Mesenteric fat pad (tissue), 1 donor: Measurements from ENCODE around the gene STN1. TPM values are rescaled to one million over a fixed set of nuclear protein-coding genes. Genes with fewer than 3 reads are reported as not detected.
A peak's percentile ranks its signal among the peaks of the same experiment; 100 is the strongest.

Experiments used
- DNase-seq: peaks from one replicate; pipeline ENCODE4 v3.0.0-alpha.2; 2020; ENCODE audit warnings: low spot score
- total RNA-seq: library from RNA; stranded (reverse); fragmentation: NEBNext Ultra II Directional; extraction: Animal tissue kit (Norgen Biotek cat#: 25700); gene quantifications from one replicate; pipeline ENCODE4 v1.2.1, GENCODE V29; 2021
- donor health status: DM: yes; HTN: yes; CAD: no.

The STN1 gene
- total RNA-seq, 1 donor from 2014 or later: 18.9 TPM

- DNase-seq: no peak
These were observed 56.5 kb downstream of the STN1 start for GRCh38 chr10:103861505-103861904.

- DNase-seq: no peak
These were observed 58.6 kb downstream of the STN1 start for GRCh38 chr10:103859161-103860086.

GRCh38 chr10:103858360-103858759 lies 59.6 kb downstream of the STN1 start:
- no peak for DNase-seq

- DNase-seq: peak; percentile 35
These were observed 61.2 kb downstream of the STN1 start for GRCh38 chr10:103856797-103857170.

GRCh38 chr10:103855852-103856796 lies 61.9 kb downstream of the STN1 start:
- peak; percentile 73 for DNase-seq

- peak; percentile 89 for DNase-seq
These were observed 62.6 kb downstream of the STN1 start, which contains the start of gene SH3PXD2A for GRCh38 chr10:103855424-103855823. TSS of gene SH3PXD2A (minus strand) at chr10:103855576. CDS start at chr10:103855266, 310 bp downstream.

GRCh38 chr10:103854686-103855391 lies 63.1 kb downstream of the STN1 start:
- peak; percentile 88 for DNase-seq

GRCh38 chr10:103854265-103854685 lies 63.7 kb downstream of the STN1 start:
- peak; percentile 57 for DNase-seq

GRCh38 chr10:103853428-103854264 lies 64.3 kb downstream of the STN1 start:
- DNase-seq: peak; percentile 75

- no peak for DNase-seq
These were observed 65.1 kb downstream of the STN1 start for GRCh38 chr10:103852856-103853255.

- peak; percentile 82 for DNase-seq
These were observed 65.7 kb downstream of the STN1 start for GRCh38 chr10:103852189-103852711.

GRCh38 chr10:103851261-103851660 lies 66.7 kb downstream of the STN1 start:
- peak; percentile 45 for DNase-seq

GRCh38 chr10:103850572-103850895 lies 67.5 kb downstream of the STN1 start:
- DNase-seq: no peak

- DNase-seq: no peak
These were observed 68.0 kb downstream of the STN1 start for GRCh38 chr10:103849880-103850571.

GRCh38 chr10:103849212-103849877 lies 68.6 kb downstream of the STN1 start:
- no peak for DNase-seq

- DNase-seq: no peak
These were observed 70.0 kb downstream of the STN1 start for GRCh38 chr10:103847909-103848468.

- no peak for DNase-seq
These were observed 70.6 kb downstream of the STN1 start for GRCh38 chr10:103847346-103847745.

- no peak for DNase-seq
These were observed 72.0 kb downstream of the STN1 start for GRCh38 chr10:103845972-103846371.
